Right lobe of liver (tissue), 4 donors: ENCODE results near the gene LGR5.

Source experiments
- CTCF ChIP-seq, 4 donors: fragments of 200-600 bp in 3 of 4; fragments of 450-650 bp in 1 of 4; IDR thresholded peaks; one replicate each; pipeline versions ENCODE4 v1.5.1 to v1.8.0; 2016 to 2022; ENCODE audit warnings: antibody characterized with exemption in 4 of 4, mild to moderate bottlenecking in 2 of 4
- POLR2A ChIP-seq: fragments of 450-650 bp; IDR thresholded peaks from one replicate; pipeline ENCODE4 v1.6.1; 2017; ENCODE audit warnings: antibody characterized with exemption, mild to moderate bottlenecking
- donor health status: DM: no; HTN: no; CAD: no.
- donor health status: DM: no; HTN: no; CAD: no.
- donor health status: DM: no; HTN: yes; CAD: no.

DNA sequence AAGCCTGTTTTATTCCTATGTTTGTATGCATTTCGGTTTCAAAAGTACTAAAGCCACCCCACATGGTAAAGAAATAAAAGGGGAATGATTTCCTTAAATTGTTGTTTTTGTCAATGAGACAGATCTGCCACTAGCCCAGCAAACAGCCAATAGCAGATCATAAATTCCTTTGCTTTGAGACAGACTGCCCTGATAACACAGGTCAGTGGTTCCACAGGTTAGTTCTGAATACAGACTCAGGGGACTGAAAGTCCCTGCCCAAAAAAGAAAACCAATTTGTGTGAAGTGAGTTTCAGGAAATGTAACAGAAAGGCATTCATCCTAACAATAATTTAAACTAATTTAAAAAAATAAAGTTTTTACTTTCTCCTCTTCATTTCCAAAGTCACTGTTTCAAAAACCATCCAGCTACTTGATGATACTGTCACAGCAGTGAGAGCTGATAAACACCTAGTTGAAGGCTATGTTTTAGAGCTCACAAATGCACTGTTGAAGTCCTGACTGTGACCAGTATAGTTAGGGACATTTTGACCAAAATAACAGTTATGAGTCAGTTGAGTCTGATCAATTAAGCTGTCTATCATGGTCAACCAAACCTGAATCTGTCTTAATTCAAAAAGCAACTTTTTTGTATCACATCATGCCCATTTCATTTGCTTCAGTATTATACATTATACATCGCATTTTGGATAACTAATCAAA, 77.7 kb downstream of the LGR5 start:
- TF ChIP-seq POLR2A, result no peak
- TF ChIP-seq CTCF (IDR thresholded peaks at IDR 0.05), result no peak
